Sigmoid colon (tissue), 7 donors: ENCODE measurements around the gene CSNK1E. TPM values are rescaled to one million over a fixed set of nuclear protein-coding genes. Genes with fewer than 3 reads are reported as not detected.

Experiments
- DNase-seq: peaks from one replicate; pipeline ENCODE4 v3.0.0-alpha.2; 2019
- H3K27ac ChIP-seq, 4 donors: fragments of 200-600 bp; sonication (generic); one replicate each; pipeline ENCODE4 v1.5.1; 2016 to 2019; ENCODE audit warnings: mild to moderate bottlenecking in 1 of 4
- H3K27me3 ChIP-seq, 3 donors: fragments of 200-600 bp; sonication (generic); one replicate each; pipeline ENCODE4 v1.5.1; 2019; ENCODE audit warnings: mild to moderate bottlenecking in 1 of 3
- H3K36me3 ChIP-seq, 4 donors: fragments of 200-600 bp; sonication (generic); one replicate each; pipeline ENCODE4 v1.5.1; 2016 to 2019
- H3K4me1 ChIP-seq, 4 donors: fragments of 200-600 bp; sonication (generic); one replicate each; pipeline ENCODE4 v1.5.1; 2017 to 2019
- H3K4me3 ChIP-seq, 4 donors: fragments of 200-600 bp; sonication (generic); one replicate each; pipeline ENCODE4 v1.5.1; 2017 to 2019; ENCODE audit warnings: mild to moderate bottlenecking in 2 of 4, moderate library complexity in 1 of 4
- H3K9me3 ChIP-seq, 4 donors: fragments of 200-600 bp in 3 of 4; sonication (generic) in 3 of 4; one replicate each; pipeline versions ENCODE4 v1.5.1 to v1.6.1; 2013 to 2019
- EP300 ChIP-seq, 4 donors: sonication (generic); formaldehyde crosslinking; IDR thresholded peaks; one replicate each; pipeline ENCODE4 v1.6.1; 2017; ENCODE audit warnings: antibody characterized with exemption in 4 of 4
- POLR2A ChIP-seq, 2 donors: fragments of 450-650 bp; IDR thresholded peaks; one replicate each; pipeline ENCODE4 v1.6.1; 2016; ENCODE audit warnings: antibody characterized with exemption in 2 of 2, mild to moderate bottlenecking in 2 of 2, moderate library complexity in 2 of 2
- POLR2AphosphoS5 ChIP-seq, 4 donors: sonication (generic); formaldehyde crosslinking; IDR thresholded peaks; one replicate each; pipeline ENCODE4 v1.6.1; 2017; ENCODE audit warnings: antibody characterized with exemption in 4 of 4
- WGBS, 2 donors: extraction: QIAGEN DNeasy Blood & Tissue Kit; methylation state at CpG; one replicate each; pipeline ENCODE4 v1.1.7; 2013; 5-methylcytosine and 5-hydroxymethylcytosine counted together
- intact Hi-C: fragments of 100-400 bp; cut with DNase I; formaldehyde crosslinking; loops from one replicate; pipeline ENCODE4 v1.15.1; 2023
- polyA plus RNA-seq, 3 donors: library from polyadenylated mRNA; stranded (reverse); fragments of 200-250 nt; gene quantifications; one replicate each; pipeline ENCODE4 v1.2.3, GENCODE V29; 2013
- total RNA-seq, 4 donors: library from RNA; depleted of rRNA; stranded (reverse); fragments of >200 nt; gene quantifications; one replicate each; pipeline ENCODE4 v1.1.0, GENCODE V29; 2016
- TF ChIP-seq, protein P1 (sequence below), 4 experiments: fragments of 450-650 bp in 3 of 4; fragments of 200-600 bp in 1 of 4; IDR thresholded peaks; one replicate each; pipeline ENCODE4 v1.5.1; 2016 to 2019; ENCODE audit warnings: antibody characterized with exemption in 4 of 4, mild to moderate bottlenecking in 3 of 4, moderate library complexity in 2 of 4
- donor health status: healthy with polysubstance abuse.
- donor health status: Bipolar disorder and iron deficiency.
- donor health status: healthy.

CSNK1E gene
- total and polyA plus RNA-seq, 7 donors = 33.6 to 116 (median 63.7) TPM

DNA sequence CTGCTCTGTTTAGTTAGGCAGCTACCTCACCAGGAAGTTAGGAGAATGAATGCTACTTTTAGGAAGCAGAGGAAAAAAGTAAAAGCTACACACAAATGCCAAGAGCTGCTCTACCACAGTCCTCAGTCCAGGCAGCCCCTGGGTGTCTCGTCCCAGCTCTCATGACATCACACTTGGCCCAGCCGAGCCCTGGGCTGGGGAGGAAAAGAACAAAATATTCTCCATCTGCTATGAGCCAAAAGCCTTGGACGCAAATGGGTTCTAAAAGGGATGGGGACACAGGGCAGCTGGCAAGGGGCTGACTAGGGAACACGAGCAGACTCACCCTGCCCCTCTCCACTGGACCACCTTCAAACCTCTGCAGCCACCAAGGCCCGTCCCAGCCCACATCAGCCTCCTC, 70.5 kb downstream of the CSNK1E start:
- peaks cover 19 to 47% (median 28%) of the 10 kb centered on the region in 4 donors for H3K36me3 ChIP-seq
- no peaks in the 10 kb centered on the region for H3K9me3 ChIP-seq
- intact Hi-C loops = no loop called here
- WGBS, 2 donors = 76 to 84% methylated on average over 5 of the region's 5 CpGs
- H3K4me3 ChIP-seq = no peak overlapping the region
- TF ChIP-seq POLR2AphosphoS5 (IDR thresholded peaks at IDR 0.05) (no peak), POLR2A (IDR thresholded peaks at IDR 0.05) (no peak), EP300 (IDR thresholded peaks at IDR 0.05) (no peak)
- TF ChIP-seq, protein P1, sequence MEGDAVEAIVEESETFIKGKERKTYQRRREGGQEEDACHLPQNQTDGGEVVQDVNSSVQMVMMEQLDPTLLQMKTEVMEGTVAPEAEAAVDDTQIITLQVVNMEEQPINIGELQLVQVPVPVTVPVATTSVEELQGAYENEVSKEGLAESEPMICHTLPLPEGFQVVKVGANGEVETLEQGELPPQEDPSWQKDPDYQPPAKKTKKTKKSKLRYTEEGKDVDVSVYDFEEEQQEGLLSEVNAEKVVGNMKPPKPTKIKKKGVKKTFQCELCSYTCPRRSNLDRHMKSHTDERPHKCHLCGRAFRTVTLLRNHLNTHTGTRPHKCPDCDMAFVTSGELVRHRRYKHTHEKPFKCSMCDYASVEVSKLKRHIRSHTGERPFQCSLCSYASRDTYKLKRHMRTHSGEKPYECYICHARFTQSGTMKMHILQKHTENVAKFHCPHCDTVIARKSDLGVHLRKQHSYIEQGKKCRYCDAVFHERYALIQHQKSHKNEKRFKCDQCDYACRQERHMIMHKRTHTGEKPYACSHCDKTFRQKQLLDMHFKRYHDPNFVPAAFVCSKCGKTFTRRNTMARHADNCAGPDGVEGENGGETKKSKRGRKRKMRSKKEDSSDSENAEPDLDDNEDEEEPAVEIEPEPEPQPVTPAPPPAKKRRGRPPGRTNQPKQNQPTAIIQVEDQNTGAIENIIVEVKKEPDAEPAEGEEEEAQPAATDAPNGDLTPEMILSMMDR (IDR thresholded peaks at IDR 0.05) = no peak
- no peaks in the 10 kb centered on the region for H3K27me3 ChIP-seq
- H3K4me1 ChIP-seq = peaks cover 0 to 46% (median 39%) of the 10 kb centered on the region in 4 donors
- peak overlapping the region; percentile 25 to 69 (median 64) for H3K27ac ChIP-seq
- peak; percentile 88 for DNase-seq

DNA sequence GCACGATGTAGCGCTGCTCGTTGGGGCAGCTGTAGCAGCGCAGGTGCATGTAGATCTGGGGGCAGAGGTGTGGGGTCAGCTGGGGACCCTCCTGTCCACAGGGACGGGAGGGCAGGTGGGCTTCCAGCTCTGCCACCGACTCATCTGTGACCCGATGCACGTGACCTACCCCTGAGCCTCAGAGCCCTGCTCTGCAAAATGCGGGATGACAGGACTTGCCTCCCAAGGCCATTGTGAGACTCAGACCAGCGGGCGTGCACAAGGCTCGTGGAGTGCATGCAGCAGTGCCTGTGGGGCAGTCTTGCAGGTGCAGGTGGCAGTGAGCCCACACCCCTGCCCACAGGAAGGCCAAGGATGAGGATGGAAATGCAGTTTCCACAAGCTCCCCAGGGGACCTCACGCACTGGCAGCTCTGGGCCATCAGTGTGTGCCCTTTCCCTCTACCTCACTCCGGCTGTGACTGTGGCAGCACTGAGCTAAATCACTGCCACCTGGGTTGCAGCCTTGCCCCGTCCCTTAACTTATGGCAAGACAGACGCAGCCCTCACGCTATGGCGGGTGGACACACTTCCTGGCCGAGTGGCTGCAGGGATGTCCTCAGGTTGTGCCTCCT, 71.1 kb downstream of the CSNK1E start:
- Histone ChIP-seq H3K4me1 (peaks cover 0 to 43% (median 35%) of the 10 kb centered on the region in 4 donors), H3K36me3 (peaks cover 19 to 47% (median 28%) of the 10 kb centered on the region in 4 donors), H3K9me3 (no peaks in the 10 kb centered on the region), H3K27me3 (no peaks in the 10 kb centered on the region), H3K4me3 (no peak overlapping the region), H3K27ac (peak overlapping the region; percentile 25 to 69 (median 62))
- 82% methylated on average over 19 of the region's 19 CpGs for WGBS, 2 donors
- TF ChIP-seq, protein P1 (IDR thresholded peaks at IDR 0.05) = no peak
- TF ChIP-seq EP300 (IDR thresholded peaks at IDR 0.05) (no peak), POLR2AphosphoS5 (IDR thresholded peaks at IDR 0.05) (no peak), POLR2A (IDR thresholded peaks at IDR 0.05) (no peak)
- intact Hi-C loops = no loop called here
- DNase-seq = no peak

DNA sequence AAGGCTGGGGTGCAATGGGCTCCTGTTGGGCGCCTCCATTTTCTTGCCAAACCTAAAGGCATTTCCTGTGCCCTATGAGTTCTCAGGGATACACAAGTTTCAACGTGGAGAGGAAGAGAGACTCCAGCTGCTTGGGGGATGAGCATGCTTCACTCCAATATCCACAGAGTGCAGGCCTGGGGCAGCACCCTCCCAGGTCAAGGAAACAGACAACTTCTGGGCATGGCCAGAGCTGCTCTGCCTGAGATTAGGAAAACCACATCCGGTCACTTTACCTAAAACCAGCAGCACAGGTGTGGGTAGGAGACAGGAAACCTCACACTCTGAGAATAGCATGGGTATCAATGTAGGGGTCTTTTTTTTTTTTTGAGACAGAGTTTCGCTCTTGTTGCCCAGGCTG, 73.1 kb downstream of the CSNK1E start:
- TF ChIP-seq POLR2A (IDR thresholded peaks at IDR 0.05) (no peak), POLR2AphosphoS5 (IDR thresholded peaks at IDR 0.05) (no peak), EP300 (IDR thresholded peaks at IDR 0.05) (no peak)
- TF ChIP-seq, protein P1 (IDR thresholded peaks at IDR 0.05) = no peak
- Histone ChIP-seq H3K27me3 (no peaks in the 10 kb centered on the region), H3K36me3 (peaks cover 19 to 47% (median 28%) of the 10 kb centered on the region in 4 donors), H3K4me3 (no peak overlapping the region), H3K9me3 (no peaks in the 10 kb centered on the region), H3K27ac (no peak overlapping the region), H3K4me1 (peaks cover 0 to 51% (median 35%) of the 10 kb centered on the region in 4 donors)
- 75 to 78% methylated on average over 4 of the region's 4 CpGs for WGBS, 2 donors
- intact Hi-C loops = no loop called here
- DNase-seq = no peak

DNA sequence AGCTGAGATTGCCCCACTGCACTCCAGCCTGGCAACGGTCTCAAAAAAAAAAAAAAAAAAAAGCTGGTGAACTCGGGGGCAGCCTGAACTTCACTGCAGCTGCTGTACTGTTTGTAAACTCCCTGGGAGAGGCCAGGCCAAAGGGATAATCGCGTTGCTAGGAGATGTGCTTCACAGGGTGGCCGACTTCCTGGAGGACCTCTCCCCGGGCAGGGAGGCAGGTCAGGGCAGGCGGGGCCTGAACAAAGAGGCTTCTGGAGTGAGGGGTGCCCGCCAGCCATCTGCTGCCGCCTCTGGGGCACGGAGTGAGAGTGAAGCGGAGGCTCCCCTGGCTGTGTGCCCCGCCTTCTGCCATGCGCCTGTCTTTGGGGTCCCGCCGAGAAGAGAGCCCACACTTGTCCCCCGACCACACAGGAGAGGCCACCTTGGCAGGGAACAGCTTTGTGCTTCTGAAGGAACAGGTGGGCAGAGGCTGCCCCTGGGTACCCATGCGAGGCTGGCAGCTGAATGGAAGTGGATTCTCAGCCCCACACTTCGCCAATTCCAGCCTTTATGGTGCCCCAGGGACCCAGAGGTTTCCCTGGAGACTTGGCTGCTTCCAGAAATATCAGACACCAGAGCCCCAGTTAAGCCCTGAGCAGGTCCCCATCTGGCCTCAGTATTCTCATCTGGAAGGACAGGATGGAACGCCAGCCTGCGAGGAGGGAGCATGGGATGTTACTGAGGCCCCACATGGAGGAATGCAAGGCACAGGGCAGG, 74.0 kb downstream of the CSNK1E start:
- peak overlapping the region; percentile 14 to 57 (median 46) for H3K27ac ChIP-seq
- no peak for DNase-seq
- H3K9me3 ChIP-seq = no peaks in the 10 kb centered on the region
- intact Hi-C loops = no loop called here
- WGBS, 2 donors = 17 to 61% methylated on average over 20 of the region's 20 CpGs
- H3K4me1 ChIP-seq = peaks cover 0 to 60% (median 44%) of the 10 kb centered on the region in 4 donors
- H3K27me3 ChIP-seq = no peaks in the 10 kb centered on the region
- TF ChIP-seq POLR2AphosphoS5 (IDR thresholded peaks at IDR 0.05) (no peak), POLR2A (IDR thresholded peaks at IDR 0.05) (no peak), EP300 (IDR thresholded peaks at IDR 0.05) (no peak)
- TF ChIP-seq, protein P1 (IDR thresholded peaks at IDR 0.05) = no peak
- peaks cover 19 to 47% (median 28%) of the 10 kb centered on the region in 4 donors for H3K36me3 ChIP-seq
- no peak overlapping the region for H3K4me3 ChIP-seq
